ENCODE results near the gene YIPF1. TPM values are rescaled to one million over a fixed set of nuclear protein-coding genes. Genes with fewer than 3 reads are reported as not detected.
"Not testable (repeated sequence)": the region's sequence is repeated elsewhere in the genome, so short reads cannot be mapped to it uniquely, and the experiment has no call there.

Gene YIPF1
- total RNA-seq, 2 experiments from 2014 or later: 17.3 to 19.1 TPM

DNA sequence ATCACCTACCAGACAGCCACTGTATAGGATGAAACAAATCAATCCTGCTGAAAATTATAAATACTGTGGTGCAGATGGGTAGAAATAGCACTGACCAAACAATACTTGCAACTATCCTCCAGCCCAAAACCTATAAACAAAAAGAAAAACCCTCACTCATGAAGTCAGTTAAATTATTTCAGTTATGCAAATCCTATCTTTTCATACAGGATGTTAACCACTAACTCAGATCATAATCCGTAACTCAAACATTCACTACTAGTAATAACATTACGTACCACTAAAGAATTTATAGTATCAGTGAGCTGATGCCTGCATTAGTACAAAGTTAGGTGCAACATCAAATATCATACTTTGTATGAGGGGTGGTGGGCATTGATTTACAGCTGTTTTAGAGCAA lies 54.1 kb downstream of the YIPF1 start:
- intact Hi-C loops (cut with micrococcal nuclease): loop anchor here (5.0 kb wide), 1 partner anchor 53 kb away; no protein-coding TSS in a partner anchor

DNA sequence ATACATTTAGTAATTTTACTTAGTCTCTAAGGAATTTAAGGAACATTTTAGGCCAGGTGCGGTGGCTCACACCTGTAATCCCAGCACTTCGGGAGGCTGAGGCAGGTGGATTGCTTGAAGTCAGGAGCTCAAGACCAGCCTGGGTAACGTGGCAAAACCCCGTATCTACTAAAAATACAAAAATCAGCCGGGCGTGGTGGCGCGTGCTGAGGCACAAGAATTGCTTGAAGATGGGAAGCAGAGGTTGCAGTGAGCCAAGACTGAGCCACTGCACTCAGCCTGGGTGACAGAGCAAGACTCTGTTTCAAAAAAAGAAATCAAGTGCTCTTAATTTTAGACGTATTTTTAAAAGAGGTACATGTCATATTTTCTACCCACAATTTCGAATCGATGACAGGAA lies 54.8 kb downstream of the YIPF1 start:
- Mint-ChIP-seq H3K4me1 (ENCODE audit: low read depth) (peaks cover 23% of the 10 kb centered on the region), H3K9me3 (no peaks in the 10 kb centered on the region), H3K27ac (no peak overlapping the region), H3K36me3 (peaks cover 11% of the 10 kb centered on the region), H3K27me3 (no peaks in the 10 kb centered on the region), H3K4me3 (no peak overlapping the region)
- ChIA-PET CTCF (interaction anchor here (1.3 to 2.6 kb wide), 3 partner anchors 26 to 125 kb away, joined by 3 to 9 read pairs (median 6); no protein-coding TSS in a partner anchor), POLR2A (no interaction called here)
- DNase-seq: no peak
- intact Hi-C loops (cut with micrococcal nuclease): loop anchor here (5.0 kb wide), 1 partner anchor 52 kb away; no protein-coding TSS in a partner anchor

More for the DNA sequence above, 54.1 kb downstream of the YIPF1 start:
- Mint-ChIP-seq H3K4me3 (no peak overlapping the region), H3K27me3 (no peaks in the 10 kb centered on the region), H3K36me3 (peaks cover 9% of the 10 kb centered on the region), H3K27ac (no peak overlapping the region), H3K9me3 (no peaks in the 10 kb centered on the region), H3K4me1 (ENCODE audit: low read depth) (peaks cover 23% of the 10 kb centered on the region)
- POLR2A ChIA-PET: no interaction called here
- DNase-seq: no peak
- CTCF ChIA-PET: interaction anchor here (0.5 to 2.6 kb wide), 3 partner anchors 25 to 112 kb away, joined by 3 to 9 read pairs (median 3); no protein-coding TSS in a partner anchor

DNA sequence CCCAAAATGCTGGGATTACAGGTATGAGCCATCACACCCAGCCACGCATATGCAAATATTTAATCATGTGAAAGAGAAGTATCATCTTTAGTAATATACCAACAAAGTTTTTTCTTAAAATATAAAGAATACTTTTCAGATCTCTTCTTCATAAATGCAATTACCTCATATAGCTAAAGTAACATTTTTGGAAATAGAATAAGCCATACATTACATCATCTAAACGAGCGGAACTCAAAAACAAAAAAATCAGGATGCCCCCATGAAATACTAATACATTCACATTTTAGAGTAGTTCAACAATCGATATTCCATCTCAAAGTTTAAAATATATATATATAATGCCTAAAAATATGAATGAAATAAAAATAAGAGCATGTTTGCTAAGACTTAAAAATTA lies 56.2 kb downstream of the YIPF1 start:
- ChIA-PET POLR2A (no interaction called here), CTCF (interaction anchor here (0.7 to 1.3 kb wide), 2 partner anchors 81 to 127 kb away, joined by 3 to 6 read pairs; no protein-coding TSS in a partner anchor)
- intact Hi-C loops (cut with micrococcal nuclease): no loop called here
- H3K4me3 Mint-ChIP-seq: no peak overlapping the region
- H3K27ac Mint-ChIP-seq: no peak overlapping the region
- peaks cover 22% of the 10 kb centered on the region for H3K36me3 Mint-ChIP-seq
- DNase-seq: no peak
- no peaks in the 10 kb centered on the region for H3K9me3 Mint-ChIP-seq
- H3K27me3 Mint-ChIP-seq: no peaks in the 10 kb centered on the region
- H3K4me1 Mint-ChIP-seq (ENCODE audit: low read depth): peaks cover 18% of the 10 kb centered on the region

DNA sequence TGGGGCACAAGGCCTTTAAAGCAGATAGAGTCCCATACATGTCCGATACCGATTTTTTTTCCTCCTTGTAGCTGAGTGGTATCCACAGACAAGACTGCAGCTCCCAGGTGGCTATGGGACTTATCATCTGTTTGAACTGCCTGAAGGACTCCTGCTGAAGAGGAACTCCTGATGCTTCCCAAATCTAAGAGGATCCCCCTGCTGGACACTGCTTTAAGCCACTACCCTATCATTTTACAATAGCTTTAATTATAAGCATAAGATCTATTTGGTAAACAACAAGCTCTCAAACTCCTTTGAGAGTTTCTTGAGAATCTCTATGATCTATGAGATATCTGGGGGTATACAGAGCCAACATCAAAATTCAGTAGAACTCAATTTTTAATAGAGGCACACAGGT lies 63.2 kb downstream of the YIPF1 start:
- POLR2A ChIA-PET: no interaction called here

DNA sequence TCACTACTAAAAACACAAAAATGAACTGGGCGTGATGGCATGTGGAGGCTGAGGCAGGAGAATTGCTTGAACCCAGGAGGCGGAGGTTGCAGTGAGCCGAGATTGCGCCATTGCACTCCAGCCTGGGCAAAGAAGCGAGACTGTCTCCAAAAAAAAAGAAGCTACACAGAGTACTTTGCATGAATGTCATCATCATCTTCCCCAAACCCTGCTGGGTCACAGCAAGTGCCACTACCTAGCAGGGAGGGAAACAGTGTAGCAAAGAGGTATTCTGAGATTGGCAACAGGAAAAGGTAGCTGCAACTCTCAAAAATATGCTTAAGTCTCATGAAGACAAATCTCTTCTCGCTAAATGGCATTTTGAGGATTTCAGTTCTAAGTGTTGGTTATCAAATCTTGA lies 64.3 kb downstream of the YIPF1 start:
- Mint-ChIP-seq H3K36me3 (peaks cover 46% of the 10 kb centered on the region), H3K27ac (no peak overlapping the region), H3K27me3 (no peaks in the 10 kb centered on the region), H3K4me1 (ENCODE audit: low read depth) (no peaks in the 10 kb centered on the region), H3K4me3 (no peak overlapping the region), H3K9me3 (no peaks in the 10 kb centered on the region)
- ChIA-PET POLR2A (no interaction called here), CTCF (no interaction called here)
- no peak for DNase-seq
- intact Hi-C loops (cut with micrococcal nuclease): no loop called here

More for the DNA sequence above, 63.2 kb downstream of the YIPF1 start:
- H3K9me3 Mint-ChIP-seq: no peaks in the 10 kb centered on the region
- no peaks in the 10 kb centered on the region for H3K27me3 Mint-ChIP-seq
- intact Hi-C loops (cut with micrococcal nuclease): no loop called here
- no peak overlapping the region for H3K27ac Mint-ChIP-seq
- CTCF ChIA-PET: no interaction called here
- H3K36me3 Mint-ChIP-seq: peaks cover 47% of the 10 kb centered on the region
- no peaks in the 10 kb centered on the region for H3K4me1 Mint-ChIP-seq (ENCODE audit: low read depth)
- no peak for DNase-seq
- H3K4me3 Mint-ChIP-seq: no peak overlapping the region

DNA sequence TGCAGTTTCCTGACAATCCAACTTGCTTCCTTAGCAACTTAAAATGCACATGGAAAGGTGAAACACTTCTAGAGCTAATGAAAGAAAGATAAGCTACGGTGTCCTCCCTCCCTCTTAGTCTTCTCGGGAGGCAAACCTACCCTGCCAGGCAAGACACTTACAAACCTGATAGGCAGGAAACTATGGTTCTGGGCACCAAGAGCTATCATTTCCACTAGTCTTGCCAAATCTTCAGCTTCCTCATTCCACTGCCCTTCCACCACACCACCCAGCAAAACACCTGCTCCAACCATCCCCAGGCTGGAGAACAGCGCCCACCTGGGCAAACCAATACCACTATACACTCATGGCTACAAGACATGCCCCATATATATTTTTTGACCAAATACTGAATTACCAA lies 66.7 kb downstream of the YIPF1 start:
- DNase-seq: no peak
- CTCF ChIA-PET: interaction anchor here (1.1 kb wide), 1 partner anchor 11 kb away, joined by 3 read pairs; no protein-coding TSS in a partner anchor
- no peak overlapping the region for H3K4me3 Mint-ChIP-seq
- no peaks in the 10 kb centered on the region for H3K27me3 Mint-ChIP-seq
- no peaks in the 10 kb centered on the region for H3K9me3 Mint-ChIP-seq
- no peaks in the 10 kb centered on the region for H3K4me1 Mint-ChIP-seq (ENCODE audit: low read depth)
- POLR2A ChIA-PET: no interaction called here
- peaks cover 46% of the 10 kb centered on the region for H3K36me3 Mint-ChIP-seq
- H3K27ac Mint-ChIP-seq: no peak overlapping the region
- intact Hi-C loops (cut with micrococcal nuclease): no loop called here

DNA sequence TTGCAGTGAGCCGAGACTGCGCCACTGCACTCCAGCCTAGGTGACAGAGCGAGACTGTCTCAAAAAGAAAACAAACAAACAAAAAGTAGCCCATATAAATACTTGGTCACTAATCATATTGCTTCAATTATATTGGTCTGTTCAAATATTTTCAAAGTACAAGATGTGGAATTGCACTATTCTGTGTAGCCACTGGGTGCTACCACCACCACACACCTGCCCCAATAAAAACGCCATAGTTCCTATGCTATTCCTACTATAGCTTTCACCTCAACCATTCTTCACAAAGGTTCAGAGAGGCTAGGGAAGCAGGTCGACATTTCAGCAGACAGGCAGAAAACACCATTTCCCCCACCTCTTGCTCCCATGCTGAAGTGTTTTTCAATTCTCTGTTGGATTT lies 68.2 kb downstream of the YIPF1 start:
- no peak for DNase-seq
- H3K4me1 Mint-ChIP-seq (ENCODE audit: low read depth): no peaks in the 10 kb centered on the region
- H3K9me3 Mint-ChIP-seq: no peaks in the 10 kb centered on the region
- intact Hi-C loops (cut with micrococcal nuclease): no loop called here
- peaks cover 50% of the 10 kb centered on the region for H3K36me3 Mint-ChIP-seq
- H3K27ac Mint-ChIP-seq: no peak overlapping the region
- ChIA-PET POLR2A (no interaction called here), CTCF (no interaction called here)
- no peak overlapping the region for H3K4me3 Mint-ChIP-seq
- H3K27me3 Mint-ChIP-seq: no peaks in the 10 kb centered on the region

DNA sequence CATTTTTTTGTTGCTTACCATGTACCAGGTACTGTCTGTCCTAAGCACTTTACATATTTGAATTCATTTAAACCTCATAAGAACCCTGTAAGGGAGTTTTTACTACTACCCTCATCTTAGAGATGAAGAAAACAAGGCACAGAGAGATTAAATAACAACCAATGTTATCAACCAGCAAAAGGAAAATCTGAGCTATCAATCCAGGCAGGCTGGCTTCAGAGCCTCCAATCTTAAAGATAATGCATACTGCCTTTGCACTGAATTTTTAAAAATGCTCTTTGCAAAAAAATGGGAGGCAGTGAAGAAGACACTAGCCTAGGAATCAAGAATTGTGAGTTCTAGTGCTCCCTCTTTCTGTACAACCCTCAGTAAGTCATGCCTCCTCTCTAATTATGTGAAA lies 70.2 kb downstream of the YIPF1 start:
- DNase-seq: no peak
- H3K27me3 Mint-ChIP-seq: no peaks in the 10 kb centered on the region
- H3K4me1 Mint-ChIP-seq (ENCODE audit: low read depth): no peaks in the 10 kb centered on the region
- H3K27ac Mint-ChIP-seq: no peak overlapping the region
- intact Hi-C loops (cut with micrococcal nuclease): no loop called here
- POLR2A ChIA-PET: no interaction called here
- no peaks in the 10 kb centered on the region for H3K9me3 Mint-ChIP-seq
- peaks cover 56% of the 10 kb centered on the region for H3K36me3 Mint-ChIP-seq
- no peak overlapping the region for H3K4me3 Mint-ChIP-seq
- CTCF ChIA-PET: interaction anchor here (0.9 kb wide), 1 partner anchor 42 kb away, joined by 3 read pairs; no protein-coding TSS in a partner anchor

DNA sequence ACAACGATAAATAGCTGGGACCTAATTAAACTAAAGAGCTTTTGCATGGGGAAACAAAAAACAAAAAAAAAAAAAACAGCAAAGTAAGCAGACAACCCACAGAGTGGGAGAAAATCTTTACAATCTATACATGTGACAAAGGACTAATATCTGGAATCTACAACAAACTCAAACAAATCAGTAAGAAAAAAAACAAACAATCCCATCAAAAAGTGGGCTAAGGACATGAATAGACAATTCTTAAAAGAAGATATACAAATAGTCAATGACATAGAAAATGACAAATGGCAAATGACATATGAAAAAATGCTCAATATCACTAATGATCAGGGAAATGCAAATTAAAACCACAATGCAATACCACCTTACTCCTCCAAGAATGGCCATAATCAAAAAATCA lies 73.0 kb downstream of the YIPF1 start:
- intact Hi-C loops (cut with micrococcal nuclease); H3K27me3 Mint-ChIP-seq; DNase-seq; POLR2A ChIA-PET; H3K27ac Mint-ChIP-seq; CTCF ChIA-PET; H3K9me3 Mint-ChIP-seq; H3K4me1 Mint-ChIP-seq (ENCODE audit: low read depth); H3K4me3 Mint-ChIP-seq: not testable (repeated sequence)
- peaks cover 72% of the 10 kb centered on the region for H3K36me3 Mint-ChIP-seq

DNA sequence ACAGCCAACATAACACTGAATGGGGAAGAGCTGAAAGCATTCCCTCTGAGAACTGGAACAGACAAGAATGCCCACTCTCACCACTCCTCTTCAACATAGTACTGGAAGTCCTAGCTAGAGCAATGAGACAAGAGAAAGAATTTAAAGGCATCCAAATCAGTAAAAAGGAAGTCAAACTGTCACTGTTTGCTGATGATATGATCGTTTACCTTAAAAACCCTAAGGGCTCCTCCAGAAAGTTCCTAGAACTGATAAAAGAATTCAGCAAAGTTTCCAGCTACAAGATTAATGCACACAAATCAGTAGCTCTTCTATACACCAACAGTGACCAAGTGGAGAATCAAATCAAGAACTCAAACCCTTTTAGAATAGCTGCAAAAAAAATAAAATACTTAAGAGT lies 74.1 kb downstream of the YIPF1 start:
- H3K27ac Mint-ChIP-seq; intact Hi-C loops (cut with micrococcal nuclease); H3K27me3 Mint-ChIP-seq; H3K4me1 Mint-ChIP-seq (ENCODE audit: low read depth); H3K9me3 Mint-ChIP-seq; POLR2A ChIA-PET; CTCF ChIA-PET; DNase-seq; H3K4me3 Mint-ChIP-seq: not testable (repeated sequence)
- peaks cover 79% of the 10 kb centered on the region for H3K36me3 Mint-ChIP-seq

DNA sequence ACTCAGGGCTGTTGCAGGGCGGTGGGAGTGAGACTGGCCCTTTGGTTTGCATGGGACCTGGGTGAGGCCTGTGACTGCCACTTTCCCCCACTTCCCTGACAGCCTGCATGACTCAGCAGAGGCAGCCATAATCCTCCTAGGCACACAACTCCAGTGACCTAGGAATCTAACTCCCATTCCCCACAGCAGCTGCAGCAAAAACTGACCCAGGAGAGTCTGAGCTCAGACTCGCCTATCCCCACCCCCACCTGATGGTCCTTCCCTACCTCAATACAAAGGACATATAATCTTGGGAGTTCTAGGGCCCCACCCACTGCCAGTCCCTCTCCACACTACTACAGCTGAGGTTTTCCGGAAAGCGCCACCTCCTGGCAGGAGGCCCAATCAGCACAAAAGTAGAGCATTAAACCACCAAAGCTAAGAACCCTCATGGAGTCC lies 78.2 kb downstream of the YIPF1 start:
- Mint-ChIP-seq H3K36me3 (peaks cover 71% of the 10 kb centered on the region), H3K9me3 (no peaks in the 10 kb centered on the region), H3K27ac (no peak overlapping the region), H3K4me1 (ENCODE audit: low read depth) (no peaks in the 10 kb centered on the region), H3K4me3 (no peak overlapping the region), H3K27me3 (no peaks in the 10 kb centered on the region)
- intact Hi-C loops (cut with micrococcal nuclease): no loop called here
- peak; percentile 43 for DNase-seq
- ChIA-PET CTCF (interaction anchor here (1.2 to 1.3 kb wide), 3 partner anchors 11 to 16 kb away, joined by 3 to 4 read pairs (median 3); no protein-coding TSS in a partner anchor), POLR2A (no interaction called here)

DNA sequence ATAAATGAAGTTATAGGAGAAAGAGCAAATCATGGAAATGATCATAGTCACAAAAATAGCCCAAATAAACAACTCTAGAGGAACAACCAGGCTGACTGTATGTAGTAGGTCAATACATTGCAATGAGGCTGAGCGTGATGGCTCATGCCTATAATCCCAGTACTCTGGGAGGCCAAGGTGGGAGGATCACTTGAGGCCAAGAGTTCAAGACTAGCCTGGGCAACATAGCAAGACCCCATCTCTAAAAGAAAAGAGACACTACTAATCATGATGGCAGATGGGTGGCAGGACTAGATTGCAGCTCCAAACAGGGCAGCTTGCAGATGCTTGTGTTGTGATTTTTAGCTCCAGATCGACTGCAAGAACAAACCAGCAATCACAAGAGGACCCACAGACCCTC lies 79.1 kb downstream of the YIPF1 start:
- ChIA-PET CTCF (no interaction called here), POLR2A (no interaction called here)
- no peak overlapping the region for H3K4me3 Mint-ChIP-seq
- no peaks in the 10 kb centered on the region for H3K9me3 Mint-ChIP-seq
- H3K27me3 Mint-ChIP-seq: no peaks in the 10 kb centered on the region
- no peaks in the 10 kb centered on the region for H3K4me1 Mint-ChIP-seq (ENCODE audit: low read depth)
- H3K27ac Mint-ChIP-seq: no peak overlapping the region
- no peak for DNase-seq
- intact Hi-C loops (cut with micrococcal nuclease): no loop called here
- H3K36me3 Mint-ChIP-seq: peaks cover 64% of the 10 kb centered on the region

DNA sequence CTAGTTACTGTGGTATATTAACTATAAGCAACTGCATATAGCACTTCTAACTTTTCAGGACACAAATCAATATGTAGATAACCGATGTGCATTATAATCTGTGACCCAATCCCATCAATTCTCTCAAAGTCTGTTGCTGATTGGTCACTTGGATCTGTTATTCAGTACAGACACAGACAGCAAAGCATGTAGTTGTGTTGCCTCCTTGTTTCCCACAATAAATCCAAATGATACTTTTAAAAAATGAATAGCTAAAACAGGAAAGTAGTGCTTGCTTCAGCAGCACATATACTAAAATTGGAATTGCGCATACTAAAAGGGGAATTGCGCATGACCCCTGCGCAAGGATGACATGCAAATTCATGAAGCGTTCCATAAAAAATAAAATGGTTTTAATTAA lies 79.6 kb downstream of the YIPF1 start:
- H3K36me3 Mint-ChIP-seq: peaks cover 61% of the 10 kb centered on the region
- no peaks in the 10 kb centered on the region for H3K27me3 Mint-ChIP-seq
- no peaks in the 10 kb centered on the region for H3K9me3 Mint-ChIP-seq
- no peak overlapping the region for H3K27ac Mint-ChIP-seq
- no peak for DNase-seq
- no peak overlapping the region for H3K4me3 Mint-ChIP-seq
- intact Hi-C loops (cut with micrococcal nuclease): no loop called here
- no peaks in the 10 kb centered on the region for H3K4me1 Mint-ChIP-seq (ENCODE audit: low read depth)
- ChIA-PET POLR2A (no interaction called here), CTCF (no interaction called here)

Measured in activated CD4-positive, alpha-beta memory T cell treated with anti-CD3 and anti-CD28 coated beads for 36 hours (primary cell).